Measurements from ENCODE around the gene ZNF581.

The ZNF581 gene

GRCh38 chr19:55626350-55626749 lies 17.1 kb upstream of the ZNF581 start:
- peak; percentile 67 for DNase-seq (ENCODE audit: low read depth)

GRCh38 chr19:55632463-55632834 lies 11.0 kb upstream of the ZNF581 start:
- peak; percentile 88 for DNase-seq (ENCODE audit: low read depth)

GRCh38 chr19:55633861-55634260 lies 9.6 kb upstream of the ZNF581 start:
- no peak for DNase-seq (ENCODE audit: low read depth)

GRCh38 chr19:55635334-55635717 lies 8.1 kb upstream of the ZNF581 start:
- no peak for DNase-seq (ENCODE audit: low read depth)

- no peak for DNase-seq (ENCODE audit: low read depth)
Observed at GRCh38 chr19:55635856-55636440, 7.5 kb upstream of the ZNF581 start.

- DNase-seq (ENCODE audit: low read depth), result no peak
Observed at GRCh38 chr19:55636723-55637122, 6.7 kb upstream of the ZNF581 start.

GRCh38 chr19:55637534-55637933 lies 5.9 kb upstream of the ZNF581 start:
- DNase-seq (ENCODE audit: low read depth), result no peak

GRCh38 chr19:55638864-55639359 lies 4.5 kb upstream of the ZNF581 start:
- no peak for DNase-seq (ENCODE audit: low read depth)

- DNase-seq (ENCODE audit: low read depth), result peak; percentile 65
Observed at GRCh38 chr19:55640043-55640576, 3.3 kb upstream of the ZNF581 start.

GRCh38 chr19:55640577-55641425 lies 2.6 kb upstream of the ZNF581 start, which contains the start of gene ZNF580:
Gene ZNF580, plus strand, starts transcription at chr19:55641002. Its CDS starts 1,507 bp downstream, at chr19:55642509.
- no peak for DNase-seq (ENCODE audit: low read depth)

GRCh38 chr19:55641426-55642152 lies 1.9 kb upstream of the ZNF581 start:
- no peak for DNase-seq (ENCODE audit: low read depth)

GRCh38 chr19:55642153-55643002 lies 1.1 kb upstream of the ZNF581 start:
- DNase-seq (ENCODE audit: low read depth), result no peak

GRCh38 chr19:55643887-55644176 lies 383 bp downstream of the ZNF581 start:
- no peak for DNase-seq (ENCODE audit: low read depth)

GRCh38 chr19:55644191-55644833 lies 863 bp downstream of the ZNF581 start:
- no peak for DNase-seq (ENCODE audit: low read depth)

GRCh38 chr19:55644842-55645511 lies 1.5 kb downstream of the ZNF581 start:
- no peak for DNase-seq (ENCODE audit: low read depth)

- DNase-seq (ENCODE audit: low read depth), result no peak
Observed at GRCh38 chr19:55645512-55645881, 2.0 kb downstream of the ZNF581 start.

GRCh38 chr19:55646889-55647731 lies 3.7 kb downstream of the ZNF581 start:
- DNase-seq (ENCODE audit: low read depth), result no peak

GRCh38 chr19:55647732-55648584 lies 4.5 kb downstream of the ZNF581 start, which contains the start of gene CCDC106:
Gene CCDC106, plus strand, starts transcription at chr19:55648212. Its CDS starts 835 bp downstream, at chr19:55649047.
- no peak for DNase-seq (ENCODE audit: low read depth)
